Measurements from ENCODE around the gene SRSF9.
A peak's percentile ranks its signal among the peaks of the same experiment; 100 is the strongest.
"Not testable (repeated sequence)": the region's sequence is repeated elsewhere in the genome, so short reads cannot be mapped to it uniquely, and the experiment has no call there.

Gene SRSF9

DNA sequence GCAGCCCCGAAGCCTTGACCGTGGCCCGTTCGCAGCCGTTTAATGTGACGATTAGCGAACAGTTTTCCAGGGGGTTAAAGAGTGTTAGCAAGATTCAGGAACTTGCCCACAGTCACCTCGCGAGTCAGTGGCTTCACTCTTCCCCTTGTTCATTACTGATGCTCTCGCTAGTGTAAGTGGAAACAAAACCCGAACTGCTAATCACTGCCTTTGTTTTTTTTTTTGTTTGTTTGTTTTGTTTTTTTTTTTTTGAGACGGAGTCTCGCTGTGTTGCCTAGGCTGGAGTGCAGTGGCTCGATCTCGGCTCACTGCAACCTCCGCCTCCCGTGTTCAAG is 22.7 kb downstream of the SRSF9 start:
- not testable (repeated sequence) for DNase-seq

DNA sequence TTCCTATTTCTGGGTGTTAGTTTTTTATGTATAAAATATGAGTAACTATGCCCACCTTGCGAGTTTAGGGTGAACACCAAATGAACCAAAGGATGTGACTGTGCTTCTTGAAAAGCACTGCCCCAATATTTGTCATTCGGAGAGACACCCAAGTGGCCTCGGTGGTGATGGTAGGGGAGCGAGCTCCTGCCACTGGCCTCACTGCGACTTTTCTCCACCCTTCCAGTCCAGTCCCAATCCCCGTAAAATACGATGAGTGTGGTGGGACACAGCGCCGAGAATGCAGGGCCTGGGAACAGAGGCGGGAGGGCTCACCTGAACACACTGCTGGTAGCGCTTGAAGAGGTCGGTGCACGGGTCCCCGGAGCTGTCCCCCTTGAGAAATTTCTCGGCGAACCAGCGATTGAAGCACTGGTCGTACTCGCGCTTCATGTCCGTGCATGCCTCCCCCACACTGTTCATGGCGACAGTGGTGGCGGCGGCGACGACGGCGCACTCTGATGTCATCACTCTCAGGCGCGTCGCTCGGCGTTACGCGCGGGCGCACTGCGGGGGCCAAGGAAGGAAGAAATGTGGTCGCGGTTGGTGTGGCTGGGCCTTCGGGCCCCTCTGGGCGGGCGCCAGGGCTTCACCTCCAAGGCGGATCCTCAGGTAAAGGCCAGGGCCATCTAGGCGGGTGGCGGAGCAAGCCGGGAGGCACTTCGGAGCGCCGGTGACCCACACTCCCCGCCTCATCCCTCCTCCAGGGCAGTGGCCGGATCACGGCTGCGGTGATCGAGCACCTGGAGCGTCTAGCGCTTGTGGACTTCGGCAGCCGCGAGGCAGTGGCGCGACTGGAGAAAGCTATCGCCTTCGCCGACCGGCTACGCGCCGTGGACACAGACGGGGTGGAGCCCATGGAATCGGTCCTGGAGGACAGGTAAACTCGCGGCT is 23.4 kb downstream of the SRSF9 start, which contains the start of the genes GATC and TRIAP1:
TSS of gene GATC (plus strand) at position 534 of the 933 bp plus-strand sequence. CDS start at position 571, 37 bp downstream.
TSS of gene TRIAP1 (minus strand) at position 474 of the 933 bp plus-strand sequence. CDS start at position 462, 12 bp downstream.
- peak; percentile 84 for DNase-seq

GRCh38 chr12:120444676-120445075 is 24.9 kb downstream of the SRSF9 start:
- no peak for DNase-seq

DNA sequence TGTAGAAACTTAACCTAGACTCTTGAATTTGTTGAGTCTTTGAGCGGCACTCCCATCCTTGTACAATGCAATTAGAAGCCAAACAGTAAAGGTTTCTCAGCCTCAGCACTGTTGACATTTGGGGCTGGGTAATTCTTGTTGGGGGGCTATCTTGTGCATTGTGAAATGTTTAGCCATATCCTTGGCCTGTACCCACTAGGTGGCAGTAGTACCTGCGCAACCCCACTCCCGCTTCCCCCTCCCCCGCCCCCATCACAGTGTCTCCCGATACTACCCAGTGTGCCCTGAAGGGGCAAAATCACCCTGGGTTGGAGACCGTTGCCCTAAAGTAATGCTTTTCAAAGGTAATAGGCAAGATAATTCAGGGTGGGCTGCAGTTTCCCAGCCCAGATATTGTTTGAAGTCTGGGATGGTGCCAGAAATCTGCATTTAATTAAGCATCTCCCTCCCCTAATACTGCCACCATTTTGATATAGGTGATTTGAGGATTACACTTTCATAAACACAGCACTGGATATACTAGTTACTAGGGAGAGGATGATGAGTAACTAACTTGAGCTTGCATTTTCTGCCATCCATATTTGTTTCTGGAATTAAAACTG is 29.8 kb downstream of the SRSF9 start:
- DNase-seq: peak; percentile 54

- no peak for DNase-seq
Measured at GRCh38 chr12:120438495-120439198, 30.9 kb downstream of the SRSF9 start.

- peak; percentile 96 for DNase-seq
Measured at GRCh38 chr12:120437735-120438494, 31.6 kb downstream of the SRSF9 start, which contains the start of gene COX6A1. COX6A1 (plus strand) TSS chr12:120438113; CDS start chr12:120438127, 14 bp downstream.

- DNase-seq: no peak
Measured at GRCh38 chr12:120432772-120433525, 36.6 kb downstream of the SRSF9 start.

DNA sequence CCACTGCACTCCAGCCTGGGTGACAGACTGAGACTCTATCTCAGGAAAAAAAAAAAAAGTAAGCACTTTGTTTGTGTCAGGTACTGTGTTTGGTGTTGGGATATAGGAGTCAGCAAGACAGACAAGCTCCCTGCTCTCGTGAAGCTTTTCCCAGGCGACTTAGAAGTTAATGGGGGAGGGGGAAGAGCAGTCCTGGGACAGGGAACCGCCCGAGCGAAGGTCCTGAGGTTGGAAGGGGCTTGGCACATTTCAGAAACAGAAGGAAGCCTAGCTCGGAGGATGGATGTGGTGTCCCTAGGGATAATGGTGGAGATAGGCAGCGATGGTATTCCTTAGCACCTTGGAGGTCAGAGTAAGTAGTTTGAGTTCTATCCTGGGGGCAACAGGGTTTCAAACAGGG is 40.2 kb downstream of the SRSF9 start:
- no peak for DNase-seq

DNA sequence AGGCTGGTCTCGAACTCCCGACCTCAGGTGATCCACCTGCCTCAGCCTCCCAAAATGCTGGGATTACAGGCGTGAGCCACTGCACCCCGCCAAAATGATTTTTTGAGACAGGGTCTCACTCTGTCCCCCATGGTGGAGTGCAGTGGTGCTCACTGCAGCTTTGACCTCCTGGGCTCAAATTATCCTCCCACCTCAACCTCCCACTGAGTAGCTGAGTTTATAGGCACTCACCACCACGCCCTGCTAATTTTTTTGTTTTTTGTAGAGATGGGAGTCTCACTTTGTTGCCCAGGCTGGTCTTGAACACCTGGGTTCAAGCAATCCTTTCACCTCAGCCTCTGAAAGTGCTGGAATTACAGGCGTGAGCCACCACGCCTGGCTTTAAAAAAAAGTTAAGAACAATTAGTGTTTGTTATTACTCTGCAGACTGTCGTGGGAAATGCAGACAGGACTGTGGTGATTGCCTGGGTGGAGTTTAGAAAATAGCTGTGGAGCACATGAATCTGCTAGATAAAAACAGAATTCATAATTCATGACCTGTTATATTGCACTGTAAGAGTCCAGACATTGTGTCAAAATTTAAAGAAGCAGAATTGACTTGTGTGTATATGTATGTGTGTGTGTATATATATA is 40.8 kb downstream of the SRSF9 start:
- DNase-seq: no peak

GRCh38 chr12:120425797-120426196 is 43.8 kb downstream of the SRSF9 start:
- no peak for DNase-seq

DNA sequence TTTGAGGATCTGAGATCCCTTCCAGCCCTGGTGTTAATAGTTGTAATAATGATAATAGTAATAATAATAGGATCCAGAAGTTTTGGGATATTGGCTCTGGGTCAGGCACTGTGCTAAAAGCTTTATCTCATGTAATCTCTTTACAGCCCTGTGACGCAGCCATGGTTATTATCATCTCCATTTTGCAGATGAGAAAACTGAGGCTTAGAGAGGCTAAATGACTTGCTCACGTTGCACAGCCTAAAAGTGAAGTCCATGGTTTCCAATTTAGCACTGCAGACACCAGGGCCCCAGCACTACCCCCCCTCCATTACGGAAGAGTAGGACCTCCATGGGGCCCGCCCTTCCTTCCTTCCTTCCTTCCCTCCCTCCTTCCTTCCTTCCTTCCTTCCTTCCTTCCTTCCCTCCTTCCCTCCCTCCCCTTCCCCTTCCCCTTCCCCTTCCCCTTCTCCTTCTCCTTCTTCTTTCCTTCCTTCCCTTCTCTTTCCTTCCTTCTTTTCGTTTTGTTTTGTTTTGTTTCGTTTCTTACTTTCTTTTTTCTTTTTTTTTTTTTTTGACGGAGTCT is 46.6 kb downstream of the SRSF9 start:
- no peak for DNase-seq

GRCh38 chr12:120421701-120422100 is 47.8 kb downstream of the SRSF9 start:
- DNase-seq: no peak

GRCh38 chr12:120417917-120418580 is 51.5 kb downstream of the SRSF9 start:
- no peak for DNase-seq

GRCh38 chr12:120416490-120417216 is 52.9 kb downstream of the SRSF9 start:
- DNase-seq: no peak

DNA sequence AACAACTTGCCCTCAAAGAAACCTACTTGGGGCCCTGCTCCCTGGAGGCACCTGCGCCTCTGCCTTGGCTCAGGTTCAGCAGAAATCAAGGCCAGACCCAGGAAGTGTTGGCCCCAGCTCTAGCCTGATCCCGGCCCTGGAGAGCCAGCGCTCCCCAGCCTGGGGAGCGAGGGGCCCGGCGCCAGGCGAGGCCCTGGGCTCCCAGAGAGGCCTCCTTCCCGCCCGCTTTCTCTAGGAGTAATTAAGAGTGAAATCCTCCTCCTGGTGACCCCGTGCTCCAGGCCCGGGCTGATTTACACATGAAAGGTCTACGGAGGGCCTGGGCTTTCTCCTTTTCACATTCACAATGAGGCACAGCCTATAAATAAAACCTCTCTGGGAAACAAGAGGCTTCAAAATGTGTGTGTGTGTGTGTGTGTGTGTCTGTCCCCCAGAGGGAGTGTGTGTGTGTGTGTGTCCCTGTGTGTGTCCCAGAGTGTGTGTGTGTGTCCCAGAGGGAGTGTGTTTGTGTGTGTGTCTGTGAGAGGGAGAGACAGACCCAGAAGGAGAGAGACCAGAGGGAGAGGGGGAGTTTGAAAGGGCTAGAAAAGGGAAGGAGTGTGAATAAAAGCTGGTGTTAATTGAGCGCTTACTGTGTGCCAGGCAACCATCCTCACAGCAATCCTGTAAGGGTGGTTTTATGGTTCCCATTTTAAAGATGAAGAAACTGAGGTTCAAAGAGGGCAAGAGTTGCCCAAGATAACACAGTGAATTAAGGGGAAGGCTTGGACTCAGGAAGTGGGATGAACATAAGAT is 55.5 kb downstream of the SRSF9 start:
- DNase-seq: no peak

DNA sequence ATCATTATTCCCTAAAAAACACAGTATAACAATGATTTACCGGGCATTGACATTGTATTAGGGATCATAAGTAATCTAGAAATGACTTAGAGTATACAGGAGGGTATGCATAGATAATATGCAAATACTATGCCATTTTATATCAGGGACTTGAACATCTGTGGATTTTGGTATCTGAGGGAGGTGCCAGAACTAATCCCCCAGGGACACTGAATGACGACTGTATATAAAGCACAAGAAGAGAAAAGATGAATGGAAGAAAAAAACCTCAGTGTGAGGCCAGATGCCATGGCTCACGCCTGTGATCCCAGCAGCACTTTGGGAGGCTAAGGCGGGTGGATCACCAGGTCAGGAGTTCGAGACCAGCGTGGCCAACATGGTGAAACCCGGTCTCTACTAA is 57.1 kb downstream of the SRSF9 start:
- DNase-seq: no peak

Measured in activated CD4-positive, alpha-beta T cell treated with anti-CD3 and anti-CD28 coated beads for 1 hour (primary cell).